HG03039 (cell line): ENCODE data around the gene NTRK3.

Experiments used
- ATAC-seq: cut with Tn5 transposase; IDR thresholded peaks from one replicate; pipeline ENCODE4 v1.9.1; 2021; ENCODE audit warnings: mild to moderate bottlenecking, moderate library complexity; ENCODE audit not compliant: unreplicated experiment

The NTRK3 gene

DNA sequence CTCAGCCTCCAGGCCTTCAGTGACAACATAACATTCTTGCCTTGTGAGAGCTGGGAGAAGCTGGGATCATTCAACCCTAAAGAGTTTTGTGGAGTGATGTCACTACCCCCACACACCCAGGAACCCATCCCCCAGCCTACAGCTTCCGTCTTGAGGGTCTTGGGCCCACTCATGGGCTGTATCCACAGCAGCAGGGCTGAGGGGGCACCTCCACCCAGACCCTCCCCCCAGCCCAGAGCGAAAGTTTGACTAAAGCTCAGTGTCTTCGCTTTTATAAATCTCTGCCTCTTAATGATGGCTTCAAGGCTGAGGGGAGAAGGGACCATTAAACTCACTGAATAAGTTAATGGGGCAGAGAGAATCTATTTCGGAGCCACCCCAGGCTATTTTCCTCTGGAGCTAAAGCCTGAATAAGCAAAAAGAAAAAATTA, 23.8 kb downstream of the NTRK3 start:
- ATAC-seq: no peak

DNA sequence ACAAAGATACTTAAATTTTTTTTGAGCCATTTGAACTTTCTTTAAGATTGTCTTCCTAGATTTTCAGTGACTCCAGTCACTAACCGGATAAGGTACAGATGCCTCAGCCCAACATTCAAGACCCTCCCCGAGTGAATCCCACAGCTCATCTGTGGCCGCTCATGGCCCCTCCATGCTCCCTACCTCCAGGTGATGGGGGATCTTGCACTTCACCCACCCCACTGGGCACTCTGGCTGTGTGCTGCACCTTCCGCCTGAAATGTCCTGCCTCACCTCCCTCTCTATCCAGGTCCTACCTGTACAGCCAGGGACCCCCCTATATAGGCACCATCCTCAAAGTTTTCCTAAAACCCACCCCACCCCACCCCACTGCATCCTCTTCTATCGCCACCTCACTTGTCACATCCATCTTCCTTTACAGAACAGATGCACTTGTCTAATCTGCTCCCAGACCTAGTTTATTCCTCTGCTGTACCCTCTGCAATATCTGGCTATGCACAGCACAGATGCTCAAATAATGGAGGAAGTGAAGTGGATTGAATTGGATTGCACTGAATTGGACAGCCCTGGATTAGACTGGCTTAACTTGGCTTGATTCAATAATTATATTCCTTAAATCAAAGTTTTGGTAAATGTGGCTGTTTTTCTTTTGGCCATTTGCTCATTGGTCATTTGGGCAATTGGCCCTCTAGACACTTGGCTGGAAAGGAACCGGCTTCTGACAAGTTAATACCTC, 24.5 kb downstream of the NTRK3 start:
- ATAC-seq: no peak

DNA sequence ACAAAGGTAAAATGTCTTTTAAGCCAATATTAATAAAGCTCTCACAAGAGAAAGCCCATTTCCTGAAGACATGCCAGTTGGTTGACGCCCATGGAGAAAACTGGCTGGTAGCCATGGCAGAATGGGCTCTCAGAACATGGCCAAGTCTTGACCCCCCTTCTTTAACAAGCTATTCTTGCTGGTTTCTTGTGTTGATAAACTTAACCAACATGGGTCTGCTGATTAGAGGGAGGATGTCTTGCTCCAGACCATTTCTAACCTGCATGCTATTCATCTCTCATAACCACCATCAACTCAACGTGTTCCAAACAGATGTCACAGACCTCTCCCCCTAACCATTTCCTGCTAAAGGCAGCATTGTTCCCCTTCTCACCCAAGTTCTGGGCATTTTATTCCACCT, 25.7 kb downstream of the NTRK3 start:
- no peak for ATAC-seq

DNA sequence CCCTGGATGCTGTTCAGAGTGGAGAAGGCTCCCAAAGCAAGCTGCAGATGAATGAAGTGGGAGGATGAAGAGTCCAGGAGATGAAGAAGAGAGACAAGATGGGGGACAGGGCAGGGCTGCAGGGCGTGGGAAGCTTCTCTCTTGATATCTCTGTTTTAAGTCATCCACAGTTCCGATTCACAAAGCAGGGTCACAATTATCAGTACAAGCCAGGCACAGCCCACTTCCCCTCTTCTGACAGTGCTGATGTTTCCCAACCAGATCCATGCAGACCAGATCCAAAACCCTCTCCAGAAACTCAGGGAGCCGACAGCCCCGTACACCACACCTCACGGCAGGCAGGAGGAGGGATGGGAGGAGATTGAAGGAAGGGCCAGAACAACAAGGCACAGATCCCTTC, 31.1 kb downstream of the NTRK3 start:
- ATAC-seq: no peak

DNA sequence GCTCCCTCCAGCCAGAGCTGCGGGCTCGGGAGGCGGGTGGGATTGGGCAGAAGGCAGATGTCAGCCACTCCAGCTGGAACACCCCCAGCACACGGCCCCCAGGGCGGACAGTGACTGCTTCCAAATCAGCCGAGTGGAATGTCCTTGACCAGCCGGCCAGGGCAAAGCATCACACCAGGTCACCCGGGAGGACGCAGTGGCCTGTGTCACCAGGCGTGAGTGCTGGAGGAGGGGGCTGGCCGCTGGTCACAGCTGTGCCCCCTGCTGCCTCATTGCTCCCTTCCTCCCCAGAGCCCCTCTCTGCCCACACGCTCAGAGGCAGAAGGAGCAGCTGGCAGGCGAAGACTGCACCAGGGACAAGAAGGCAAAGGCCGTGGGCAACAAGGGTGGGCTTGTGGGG, 33.5 kb downstream of the NTRK3 start:
- ATAC-seq: no peak

DNA sequence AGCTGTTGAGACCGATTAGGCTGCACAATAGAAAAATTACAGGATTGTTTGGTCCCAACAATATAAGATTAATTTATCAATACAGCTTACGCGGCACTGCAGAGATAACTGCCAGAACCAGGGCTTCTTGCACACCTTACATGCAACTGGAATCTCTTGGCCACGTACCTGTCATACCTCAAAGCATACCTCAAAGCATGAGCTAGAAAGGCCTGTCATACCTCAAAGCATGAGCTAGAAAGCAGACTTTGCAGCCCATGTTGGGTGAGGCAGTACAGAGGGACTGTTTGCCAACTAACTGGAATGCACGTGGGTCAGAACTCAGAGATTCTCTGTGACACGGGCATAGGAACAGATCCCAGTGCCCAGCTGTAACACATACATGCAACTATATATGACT, 34.7 kb downstream of the NTRK3 start:
- no peak for ATAC-seq

DNA sequence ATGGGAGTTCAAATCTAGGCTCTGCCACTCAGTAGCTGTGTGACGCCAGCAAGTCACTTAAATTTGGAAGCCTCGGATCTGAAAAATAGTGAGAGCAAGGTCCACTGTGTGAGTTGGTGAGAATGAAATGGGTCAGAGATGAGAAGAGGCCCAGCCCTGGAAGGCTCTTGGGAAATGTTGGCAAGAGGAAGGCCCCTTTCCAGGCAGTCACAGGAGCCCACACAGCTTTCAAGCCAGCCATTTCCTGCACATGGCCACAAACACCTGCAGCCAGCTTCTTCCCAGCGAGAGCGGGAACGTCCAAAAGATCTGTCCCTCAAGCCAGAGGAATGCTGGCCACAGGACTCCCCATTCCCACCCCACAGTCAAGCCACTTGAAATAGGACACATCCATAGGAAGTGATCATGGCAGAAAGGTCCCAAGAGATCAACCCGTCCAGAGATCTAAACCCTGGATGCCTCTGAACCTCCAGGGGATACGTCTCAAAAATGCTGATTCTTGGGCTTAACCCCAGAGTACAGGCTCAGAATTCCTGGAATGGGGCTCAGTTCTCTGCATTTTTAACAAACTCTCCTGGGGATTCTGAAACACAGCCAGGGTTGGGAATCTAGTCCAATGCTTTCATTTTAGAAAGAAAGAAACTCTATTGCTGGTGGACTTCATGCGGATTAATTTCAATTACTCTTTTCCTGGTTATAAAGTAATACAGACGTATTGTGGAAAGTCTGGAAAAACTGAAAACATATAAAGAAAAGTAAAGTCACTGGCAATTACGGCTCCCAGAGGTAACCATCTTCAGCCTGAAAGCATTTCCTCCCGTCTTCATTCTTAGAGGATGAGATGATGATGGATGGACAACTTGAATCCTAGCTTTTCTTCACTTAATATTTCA, 35.9 kb downstream of the NTRK3 start:
- ATAC-seq: no peak

DNA sequence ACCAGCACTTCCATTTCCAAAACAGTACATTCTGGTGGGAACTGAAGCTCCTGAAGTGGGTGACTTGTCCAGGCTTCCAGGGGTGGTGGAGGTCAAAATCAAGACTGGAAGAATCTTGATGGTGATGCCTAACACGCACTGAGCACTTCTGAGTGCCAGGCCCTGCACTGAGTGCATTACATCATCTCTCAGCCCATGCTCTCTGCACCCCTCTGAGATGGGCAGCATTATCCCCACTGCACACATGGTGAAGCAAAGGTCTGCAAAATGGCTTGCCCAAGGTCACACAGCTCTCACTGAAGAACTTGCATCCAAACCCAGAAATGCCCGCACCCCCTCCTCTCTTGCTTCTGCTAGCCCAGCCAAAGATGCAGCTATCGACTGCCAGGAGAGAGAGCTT, 36.9 kb downstream of the NTRK3 start:
- ATAC-seq: no peak

DNA sequence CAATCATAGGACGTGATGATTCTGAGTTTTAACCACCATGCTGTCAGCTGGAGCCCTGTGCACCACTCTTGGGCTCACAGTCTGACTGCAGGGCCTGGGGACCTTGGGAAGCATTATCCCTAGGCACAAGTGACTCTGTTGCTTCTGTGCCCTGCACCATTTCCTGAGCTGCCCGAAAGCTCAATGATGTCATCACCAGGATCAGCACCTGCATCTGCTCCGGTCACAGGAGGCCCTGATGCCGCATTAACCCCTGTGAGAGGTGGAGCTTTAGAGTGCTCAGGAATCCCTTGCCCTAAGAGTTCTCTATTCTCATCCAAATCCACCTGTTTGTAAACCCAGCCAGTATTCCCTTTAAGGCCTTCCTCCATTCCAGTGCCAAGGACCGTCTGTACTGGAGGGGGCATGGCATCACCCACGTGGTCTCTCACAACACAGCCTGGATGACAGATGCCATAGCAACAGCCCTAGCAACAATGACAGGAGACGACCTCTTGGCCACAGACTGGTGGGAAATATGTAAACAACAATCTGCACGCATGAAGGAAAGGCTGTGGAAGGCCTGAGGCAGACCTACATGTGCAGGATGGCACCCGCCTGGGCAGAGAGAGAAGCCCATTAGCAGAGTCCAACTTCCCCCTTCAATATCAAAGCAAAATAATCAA, 37.9 kb downstream of the NTRK3 start:
- no peak for ATAC-seq

DNA sequence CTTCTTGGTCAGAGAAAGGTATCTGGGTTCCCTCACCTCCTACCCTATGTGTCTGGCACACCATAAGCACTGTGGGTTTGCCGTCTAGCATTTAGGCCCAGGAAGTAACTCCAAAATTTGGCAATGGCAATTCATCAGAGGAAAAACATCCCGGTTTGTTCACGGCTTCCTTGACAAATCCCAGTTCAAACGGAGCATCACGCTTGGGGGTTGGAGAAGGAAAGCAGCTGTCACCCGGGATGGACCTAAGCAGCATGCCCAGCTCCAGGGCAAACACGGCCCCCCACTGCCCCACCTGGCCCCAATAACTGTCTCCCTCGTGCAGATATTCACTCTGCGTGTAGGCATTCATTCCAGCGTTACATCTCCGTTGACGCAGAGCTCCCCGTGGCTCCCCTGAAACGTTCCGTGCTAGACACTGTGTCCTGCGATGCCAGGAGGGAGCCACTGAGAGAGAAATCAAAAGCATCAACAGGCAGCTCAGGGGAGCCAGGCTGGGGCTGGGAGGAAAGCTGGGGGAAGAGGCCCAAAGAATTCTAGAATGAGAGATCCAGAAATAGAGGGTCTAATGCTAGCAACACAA, 41.4 kb downstream of the NTRK3 start:
- ATAC-seq: no peak

DNA sequence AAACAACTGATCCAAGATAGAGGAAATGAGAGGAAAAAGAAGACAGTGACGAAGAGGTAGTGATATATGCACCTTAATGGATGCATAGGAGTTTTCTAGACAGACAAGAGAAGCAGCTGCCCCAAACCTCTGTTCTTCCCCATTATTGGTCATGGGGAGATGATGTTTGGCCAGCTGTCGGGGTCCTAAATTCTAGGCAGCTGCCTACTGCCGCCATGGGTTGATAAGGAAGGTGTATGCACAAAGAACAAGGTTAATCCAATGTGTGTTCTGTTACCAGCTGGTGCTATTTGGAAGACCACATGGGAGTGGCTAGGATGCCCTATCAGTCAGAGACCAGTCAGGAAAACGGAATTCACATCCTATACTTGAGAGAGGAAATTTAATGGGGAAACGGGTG, 47.4 kb downstream of the NTRK3 start:
- ATAC-seq: no peak

DNA sequence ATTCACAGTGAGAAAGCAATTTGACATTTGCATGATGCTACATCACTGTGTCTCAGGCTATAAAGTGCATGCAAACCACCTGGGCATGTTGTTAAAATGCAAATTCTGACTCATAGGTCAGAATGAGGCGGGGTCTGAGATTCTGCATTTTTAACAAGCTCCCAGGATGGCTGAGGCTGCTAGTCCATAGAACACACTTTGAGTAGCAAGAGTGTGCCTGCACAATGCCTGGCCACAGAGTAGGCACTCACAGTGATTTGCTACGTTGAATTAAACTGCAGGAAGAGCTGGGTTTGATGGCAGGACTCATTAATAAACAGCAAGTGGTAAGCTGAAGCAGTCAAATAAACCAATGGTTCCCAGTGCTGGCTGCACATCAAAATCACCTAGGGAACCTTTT, 48.1 kb downstream of the NTRK3 start:
- no peak for ATAC-seq

DNA sequence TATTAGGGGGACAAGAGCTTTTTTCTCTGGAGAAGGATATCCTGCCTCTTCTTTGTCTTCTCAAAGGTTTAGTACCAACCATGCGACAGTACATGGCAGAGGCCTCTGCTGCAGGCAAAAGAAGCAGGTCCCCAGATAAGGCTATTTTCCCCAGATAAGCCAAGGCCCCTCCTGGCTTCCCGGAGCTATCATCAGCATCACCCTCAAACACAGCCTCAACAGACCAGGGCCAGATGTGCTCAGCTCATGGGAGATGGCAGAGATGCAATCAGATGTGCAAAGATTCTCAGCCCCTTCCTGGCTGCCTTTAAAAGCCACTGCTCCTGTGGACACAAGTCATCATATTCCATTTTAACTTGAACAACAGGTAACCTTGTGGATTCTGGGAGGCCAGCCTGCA, 49.0 kb downstream of the NTRK3 start:
- no peak for ATAC-seq

DNA sequence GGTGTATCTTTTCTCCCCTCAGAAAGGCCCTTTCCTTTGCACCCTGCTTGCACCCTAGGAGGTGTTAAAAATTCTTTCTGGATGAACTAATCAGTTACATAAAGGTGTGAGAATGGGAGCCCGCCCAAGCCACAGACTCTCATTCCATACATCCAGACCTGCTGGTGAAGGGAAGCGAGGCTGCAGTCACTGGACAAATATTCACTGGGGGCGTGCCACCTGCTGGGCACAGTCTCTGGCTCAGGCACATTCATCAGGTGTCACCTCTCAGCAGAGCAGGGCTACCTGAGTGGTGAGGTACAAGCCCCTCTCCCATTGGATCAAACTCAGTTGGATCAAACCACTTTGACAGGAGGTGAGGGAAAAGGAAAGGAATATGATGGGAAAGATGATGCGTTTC, 52.0 kb downstream of the NTRK3 start:
- no peak for ATAC-seq

DNA sequence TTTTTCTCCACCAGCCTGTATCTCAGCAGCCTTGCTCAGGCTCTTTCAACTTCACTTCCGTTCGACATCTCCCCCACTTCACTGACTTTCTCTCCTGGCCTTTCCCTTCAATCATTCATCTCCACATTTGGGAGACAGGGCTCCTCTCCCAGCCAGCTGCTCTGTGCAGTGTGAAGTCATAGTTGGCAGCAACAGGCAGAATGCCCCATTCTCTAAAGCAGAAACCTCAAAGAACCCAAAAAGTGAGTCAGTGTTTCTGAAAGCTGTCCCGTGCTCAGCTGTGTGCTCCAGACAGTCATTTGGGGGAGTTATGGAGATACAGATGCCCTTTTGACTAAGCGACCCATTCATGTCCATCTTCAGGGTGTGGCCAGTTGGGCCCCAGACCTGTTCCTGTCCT, 54.3 kb downstream of the NTRK3 start:
- ATAC-seq: no peak

DNA sequence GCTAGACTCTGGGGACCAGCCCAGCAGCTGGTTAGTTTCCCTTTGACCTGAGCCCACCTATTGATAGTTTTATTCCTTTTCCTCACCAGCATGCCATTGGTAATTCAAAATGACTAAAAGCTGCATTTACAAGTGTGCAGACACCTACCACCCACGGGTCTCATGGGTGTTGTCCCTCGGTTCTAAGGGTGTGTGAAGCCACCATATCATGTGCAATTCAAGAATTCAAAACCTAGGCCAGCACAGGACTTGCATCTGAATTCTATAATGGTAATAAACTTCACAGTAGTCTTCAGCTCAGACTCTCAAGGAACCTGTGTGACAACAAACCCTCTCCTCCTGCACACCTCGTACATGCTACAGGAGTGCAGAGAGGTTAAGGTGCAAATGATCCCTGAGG, 55.3 kb downstream of the NTRK3 start:
- no peak for ATAC-seq

DNA sequence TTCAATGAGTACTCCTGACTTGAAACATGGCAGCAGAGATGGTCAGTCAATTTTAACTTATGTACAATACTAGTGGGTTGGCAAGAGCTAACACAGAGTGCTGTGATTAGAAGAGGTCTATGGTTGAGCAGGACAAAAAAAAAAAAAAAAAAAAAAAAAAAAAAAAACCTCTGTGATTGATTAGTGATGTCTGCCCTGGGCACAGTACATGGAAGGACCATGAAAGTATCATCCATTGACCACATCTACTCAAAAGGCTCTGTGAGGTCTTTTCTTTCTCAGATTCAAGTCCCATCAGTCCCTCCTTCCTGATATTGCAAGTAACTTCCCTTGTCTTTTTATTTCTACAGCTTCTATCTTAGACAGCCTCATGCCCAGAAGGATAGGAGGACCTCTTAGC, 59.6 kb downstream of the NTRK3 start:
- no peak for ATAC-seq

DNA sequence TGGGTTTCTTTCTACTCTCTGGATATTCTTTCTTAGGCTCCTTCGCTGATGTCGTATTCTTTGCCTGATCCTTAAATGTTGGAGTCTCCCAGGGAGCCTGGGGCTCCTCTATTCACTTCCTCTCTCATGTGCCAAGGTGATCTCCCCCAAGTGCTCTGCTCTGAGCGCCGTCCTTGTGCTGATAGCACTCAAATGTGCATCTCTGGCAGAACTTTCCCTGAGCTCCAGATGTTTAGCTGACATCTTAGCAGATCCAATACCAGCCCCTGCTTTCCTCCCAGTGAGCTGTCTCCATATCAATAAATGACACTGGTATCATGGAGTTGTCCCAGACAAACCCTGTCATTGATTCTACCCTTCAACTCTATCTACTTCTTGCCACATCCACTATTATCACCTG, 62.4 kb downstream of the NTRK3 start:
- no peak for ATAC-seq

DNA sequence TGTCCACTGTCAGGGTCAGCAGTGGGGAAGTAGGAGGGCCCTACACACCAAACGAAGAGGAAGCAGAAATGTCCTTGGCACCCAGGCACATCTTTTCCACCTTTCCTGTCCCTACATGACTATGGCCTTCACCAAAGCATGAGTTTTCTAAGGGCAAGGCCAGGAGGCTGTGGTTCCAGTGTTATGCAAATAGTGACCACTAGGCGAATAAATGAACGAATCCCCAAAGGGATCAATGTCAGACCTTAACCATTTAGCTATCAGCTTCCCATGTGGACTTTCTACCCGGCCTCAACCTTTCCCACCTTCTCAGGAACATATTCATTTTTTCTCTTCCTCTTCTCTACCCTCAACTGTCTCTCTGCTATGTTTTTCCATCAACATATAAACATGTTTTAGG, 63.1 kb downstream of the NTRK3 start:
- ATAC-seq: no peak

DNA sequence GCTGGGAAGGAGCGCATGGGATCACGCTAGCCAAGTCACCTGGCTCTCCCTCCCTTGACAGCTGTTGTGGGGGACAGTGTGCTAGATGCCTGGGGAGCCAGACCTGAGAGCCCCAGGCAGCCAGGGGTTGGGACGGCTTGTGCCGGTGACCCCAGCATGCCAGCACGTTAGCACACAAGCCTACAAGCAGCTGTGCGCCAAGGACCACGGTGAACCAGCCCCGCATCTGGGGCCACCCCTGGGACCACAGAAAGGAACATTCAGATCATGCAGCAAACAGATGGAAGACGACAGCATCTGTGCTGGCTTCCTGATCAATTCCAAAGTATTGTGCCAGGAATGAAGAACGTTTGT, 64.8 kb downstream of the NTRK3 start:
- ATAC-seq: no peak

DNA sequence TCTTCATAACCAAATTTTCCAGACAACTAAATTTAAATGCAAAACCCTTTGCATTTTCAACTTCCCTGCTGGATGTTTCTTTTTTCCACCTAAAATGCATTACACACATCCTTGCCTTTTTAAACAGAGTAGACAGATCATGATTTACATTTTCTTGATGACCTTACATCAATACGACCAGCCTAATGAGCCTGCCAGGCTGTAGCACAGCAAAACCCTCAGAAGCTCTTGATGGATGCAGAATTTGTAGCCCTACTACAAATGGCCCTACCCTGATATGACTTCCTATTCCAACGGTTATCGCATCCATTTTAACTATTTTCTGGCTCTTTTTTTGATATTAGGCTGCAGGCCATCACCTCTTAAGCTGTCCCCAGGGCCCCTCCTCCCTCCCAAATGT, 66.3 kb downstream of the NTRK3 start:
- ATAC-seq: no peak

DNA sequence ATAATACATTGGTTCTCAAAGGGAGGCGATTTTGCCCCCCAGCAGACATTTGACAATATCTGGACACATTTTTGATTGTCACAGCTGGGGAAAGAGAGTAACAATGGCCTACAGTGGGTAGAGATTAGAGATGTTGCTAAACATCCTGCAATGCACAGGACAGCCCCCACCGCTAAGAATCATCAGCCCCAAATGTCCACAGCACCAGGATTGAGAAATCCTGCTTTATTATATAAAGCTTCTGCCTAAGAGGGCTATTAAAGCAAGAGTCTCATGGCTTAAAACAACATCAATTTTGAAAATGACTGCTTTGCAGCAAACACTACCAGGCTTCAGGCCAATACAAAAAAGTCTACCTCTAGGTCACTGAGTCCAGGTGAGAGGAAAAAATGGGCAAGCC, 68.2 kb downstream of the NTRK3 start:
- ATAC-seq: no peak
